HepG2 (cell line): Measurements from ENCODE around the gene POLR1C. TPM values are rescaled to one million over a fixed set of nuclear protein-coding genes. Genes with fewer than 3 reads are reported as not detected.
A peak's percentile ranks its signal among the peaks of the same experiment; 100 is the strongest.

Experiments
- ARHGAP35 ChIP-seq: sonication (generic); formaldehyde crosslinking; IDR thresholded peaks from 2 replicates; pipeline ENCODE4 v1.9.0; 2022; ENCODE audit warnings: mild to moderate bottlenecking, inconsistent platforms, moderate library complexity, missing genetic modification reagents, borderline replicate concordance
- NRL ChIP-seq: sonication (generic); formaldehyde crosslinking; IDR thresholded peaks from 2 replicates; pipeline ENCODE4 v1.5.0; 2020; ENCODE audit warnings: missing genetic modification reagents, mild to moderate bottlenecking, moderate library complexity, borderline replicate concordance
- PREB ChIP-seq: sonication (generic); formaldehyde crosslinking; IDR thresholded peaks from 2 replicates; pipeline ENCODE4 v1.4.0; 2020; ENCODE audit warnings: missing genetic modification reagents
- RORA ChIP-seq: sonication (generic); formaldehyde crosslinking; IDR thresholded peaks from 2 replicates; pipeline ENCODE4 v1.5.0; 2020; ENCODE audit warnings: mild to moderate bottlenecking, missing genetic modification reagents, moderate library complexity
- SRSF1 ChIP-seq: fragments of 200-400 bp; formaldehyde crosslinking; optimal IDR thresholded peaks from 2 replicates; pipeline ENCODE3; 2017; ENCODE audit warnings: mild to moderate bottlenecking, low read depth, low read length, moderate library complexity
- UBTF ChIP-seq: sonication (generic); formaldehyde crosslinking; IDR thresholded peaks from 2 replicates; pipeline ENCODE4 v1.4.0; 2020; ENCODE audit warnings: mild to moderate bottlenecking, missing genetic modification reagents
- ZNF232 ChIP-seq: sonication (generic); formaldehyde crosslinking; IDR thresholded peaks from 2 replicates; pipeline ENCODE4 v1.4.0; 2020; ENCODE audit warnings: missing genetic modification reagents, borderline replicate concordance
- ZNF235 ChIP-seq: sonication (generic); formaldehyde crosslinking; IDR thresholded peaks from 2 replicates; pipeline ENCODE4 v1.8.1; 2023; ENCODE audit warnings: mild to moderate bottlenecking, missing genetic modification reagents, borderline replicate concordance
- ZNF280B ChIP-seq: sonication (generic); formaldehyde crosslinking; IDR thresholded peaks from 2 replicates; pipeline ENCODE4 v1.5.0; 2020; ENCODE audit warnings: missing genetic modification reagents, mild to moderate bottlenecking, borderline replicate concordance
- ZNF281 ChIP-seq: sonication (generic); formaldehyde crosslinking; IDR thresholded peaks from 2 replicates; pipeline ENCODE4 v1.4.0; 2020; ENCODE audit warnings: missing genetic modification reagents, borderline replicate concordance
- ZNF629 ChIP-seq: sonication (generic); formaldehyde crosslinking; conservative IDR thresholded peaks from 2 replicates; pipeline ENCODE4 v1.5.0; 2020; ENCODE audit warnings: missing genetic modification reagents
- ZNF891 ChIP-seq: sonication (generic); formaldehyde crosslinking; IDR thresholded peaks from 2 replicates; pipeline ENCODE4 v1.5.0; 2020; ENCODE audit warnings: mild to moderate bottlenecking, missing genetic modification reagents
- ZSCAN20 ChIP-seq: sonication (generic); formaldehyde crosslinking; IDR thresholded peaks from 2 replicates; pipeline ENCODE4 v1.4.0; 2020; ENCODE audit warnings: missing genetic modification reagents, mild to moderate bottlenecking, borderline replicate concordance
- polyA plus RNA-seq, 8 experiments: library from polyadenylated mRNA; depleted of rRNA in 3 of 8; stranded (reverse) in 7 of 8; unstranded in 1 of 8; fragments of >200 nt; fragmentation: Illumina TruSeq in 4 of 8; extraction: Trizol in 4 of 8; gene quantifications; 2 replicates each; pipeline versions ENCODE4 v1.2.1 to v1.2.3, GENCODE V29; 2011 to 2016; ENCODE audit warnings: low read depth in 4 of 8, missing spikeins in 1 of 8, mixed read lengths in 1 of 8; ENCODE audit not compliant: insufficient read depth in 1 of 8
- total RNA-seq, 5 experiments: library from RNA; depleted of rRNA; stranded (reverse); fragments of >200 nt; fragmentation: Illumina TruSeq; extraction: Trizol; gene quantifications; 2 replicates each; pipeline ENCODE4 v1.2.3, GENCODE V29; 2016; ENCODE audit warnings: low read depth in 1 of 5

The POLR1C gene
- total and polyA plus RNA-seq, 2 of the 13 experiments (the other 11 are each of a cell fraction or from before 2014, with no cell fraction given) = 62.6 to 72.2 TPM

DNA sequence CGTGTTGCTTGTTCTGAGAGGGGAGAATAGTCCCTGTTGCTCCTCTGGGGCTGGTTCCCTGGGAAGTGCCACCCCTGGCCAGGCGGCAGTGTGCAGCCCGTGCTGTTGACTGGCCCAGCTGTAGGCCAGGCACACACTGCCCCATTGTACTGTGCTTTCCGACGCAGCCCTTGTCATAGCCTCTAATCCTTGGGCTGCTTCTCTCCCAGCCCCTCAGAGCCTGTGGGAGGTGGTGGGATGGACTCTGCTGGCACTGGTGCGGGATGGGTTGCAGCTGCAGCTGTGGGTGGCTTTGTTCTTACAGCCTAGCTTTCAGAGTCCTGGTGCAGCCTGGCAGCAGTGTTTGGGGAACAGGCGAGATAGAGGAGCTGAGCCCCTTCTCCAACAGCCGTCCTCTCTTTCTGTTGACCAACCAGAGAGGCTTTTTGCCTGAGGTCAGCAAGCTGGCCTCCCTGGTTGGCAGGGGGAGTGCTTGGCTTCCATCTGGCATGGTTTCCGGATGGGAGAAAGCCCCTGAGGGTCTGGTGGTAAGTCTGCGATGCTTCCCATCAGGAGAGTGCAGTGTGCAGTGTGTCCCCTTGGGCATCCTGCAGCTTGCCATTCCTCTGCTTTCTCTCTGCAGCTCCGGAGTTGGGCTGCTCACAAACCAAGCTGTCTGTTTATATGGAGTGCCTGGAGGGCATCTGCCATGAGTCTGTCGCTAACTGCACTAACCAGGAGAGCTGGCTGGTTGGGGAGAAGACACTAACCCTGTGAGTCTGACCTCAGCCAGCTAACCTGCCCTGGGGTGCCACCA lies 27.4 kb upstream of the POLR1C start (continued):
- TF ChIP-seq ZNF280B (CRISPR knock-in tag) = peak; percentile 77; the same call in 1 of the 2 replicates
- TF ChIP-seq ARHGAP35 (CRISPR knock-in tag) = no peak
- TF ChIP-seq ZSCAN20 (CRISPR knock-in tag) = no peak
- TF ChIP-seq PREB (CRISPR knock-in tag) = no peak
- TF ChIP-seq ZNF232 (CRISPR knock-in tag) = 0 out of 2 replicates have a peak, but pooled peaks have one; percentile 15
- TF ChIP-seq ZNF891 (CRISPR knock-in tag) = 0 out of 2 replicates have a peak, but pooled peaks have one; percentile 56
- TF ChIP-seq ZNF629 (CRISPR knock-in tag) = peak; percentile 39; the same call in 1 of the 2 replicates
- TF ChIP-seq UBTF (CRISPR knock-in tag) = peak; percentile 4
- peak; percentile 92 for TF ChIP-seq NRL (CRISPR knock-in tag)
- no peak for TF ChIP-seq RORA (CRISPR knock-in tag)
- peak; percentile 3 for TF ChIP-seq SRSF1
- TF ChIP-seq ZNF281 (CRISPR knock-in tag) = 0 out of 2 replicates have a peak, but pooled peaks have one; percentile 12
- TF ChIP-seq ZNF235 = 0 out of 2 replicates have a peak, but pooled peaks have one; percentile 20
